Measurements from ENCODE around the gene UST.
A peak's percentile ranks its signal among the peaks of the same experiment; 100 is the strongest.
"Not testable (repeated sequence)": the region's sequence is repeated elsewhere in the genome, so short reads cannot be mapped to it uniquely, and the experiment has no call there.

UST gene

GRCh38 chr6:148737806-148738205 lies 9.0 kb upstream of the UST start:
- DNase-seq, result no peak

- no peak for DNase-seq
These were observed 7.6 kb upstream of the UST start for GRCh38 chr6:148738946-148739821.

- DNase-seq, result no peak
These were observed 7.1 kb upstream of the UST start for GRCh38 chr6:148739822-148740128.

DNA sequence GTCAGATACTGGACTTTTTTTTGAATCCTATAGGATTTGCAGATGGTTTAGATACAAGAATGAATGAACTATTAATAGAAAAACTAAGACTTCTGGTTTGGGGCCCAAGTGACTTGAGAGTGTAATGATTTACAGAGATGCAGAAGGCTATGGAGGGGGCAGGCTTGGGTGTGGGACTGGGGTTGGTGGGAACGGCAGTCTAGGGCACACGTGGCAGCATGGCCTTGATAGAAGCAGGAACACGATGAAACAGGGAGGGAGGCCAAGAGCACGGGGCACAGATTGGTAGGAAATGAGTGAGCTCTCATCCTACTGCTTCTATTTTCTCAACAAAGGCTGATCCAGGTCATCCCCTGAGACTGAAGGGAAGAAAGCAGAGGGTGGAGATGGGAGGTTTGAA lies 3.4 kb upstream of the UST start:
- no peak for DNase-seq

GRCh38 chr6:148745926-148746325 lies 904 bp upstream of the UST start:
- no peak for DNase-seq

- no peak for DNase-seq
These were observed 278 bp downstream of the UST start for GRCh38 chr6:148747145-148747470.

- DNase-seq, result no peak
These were observed 788 bp downstream of the UST start for GRCh38 chr6:148747471-148748165.

DNA sequence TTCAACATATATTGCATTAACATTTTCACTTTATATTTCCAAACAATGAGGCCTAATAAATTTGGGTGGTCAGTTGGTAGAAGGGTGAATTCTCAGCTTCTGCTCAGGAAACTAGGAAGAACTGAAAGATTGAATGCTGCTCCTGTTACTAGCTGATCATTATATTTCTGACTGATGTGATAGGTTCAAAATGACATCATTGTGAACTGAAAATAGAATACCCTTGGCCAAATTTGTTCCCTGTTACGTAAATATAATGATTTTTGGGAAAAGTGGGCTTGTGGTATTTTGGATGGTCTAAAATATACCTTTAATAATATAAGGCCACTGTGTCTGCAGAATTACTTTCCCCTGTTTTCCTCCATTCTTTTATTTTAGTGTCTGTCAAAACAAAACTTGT lies 2.8 kb downstream of the UST start:
- DNase-seq, result no peak

DNA sequence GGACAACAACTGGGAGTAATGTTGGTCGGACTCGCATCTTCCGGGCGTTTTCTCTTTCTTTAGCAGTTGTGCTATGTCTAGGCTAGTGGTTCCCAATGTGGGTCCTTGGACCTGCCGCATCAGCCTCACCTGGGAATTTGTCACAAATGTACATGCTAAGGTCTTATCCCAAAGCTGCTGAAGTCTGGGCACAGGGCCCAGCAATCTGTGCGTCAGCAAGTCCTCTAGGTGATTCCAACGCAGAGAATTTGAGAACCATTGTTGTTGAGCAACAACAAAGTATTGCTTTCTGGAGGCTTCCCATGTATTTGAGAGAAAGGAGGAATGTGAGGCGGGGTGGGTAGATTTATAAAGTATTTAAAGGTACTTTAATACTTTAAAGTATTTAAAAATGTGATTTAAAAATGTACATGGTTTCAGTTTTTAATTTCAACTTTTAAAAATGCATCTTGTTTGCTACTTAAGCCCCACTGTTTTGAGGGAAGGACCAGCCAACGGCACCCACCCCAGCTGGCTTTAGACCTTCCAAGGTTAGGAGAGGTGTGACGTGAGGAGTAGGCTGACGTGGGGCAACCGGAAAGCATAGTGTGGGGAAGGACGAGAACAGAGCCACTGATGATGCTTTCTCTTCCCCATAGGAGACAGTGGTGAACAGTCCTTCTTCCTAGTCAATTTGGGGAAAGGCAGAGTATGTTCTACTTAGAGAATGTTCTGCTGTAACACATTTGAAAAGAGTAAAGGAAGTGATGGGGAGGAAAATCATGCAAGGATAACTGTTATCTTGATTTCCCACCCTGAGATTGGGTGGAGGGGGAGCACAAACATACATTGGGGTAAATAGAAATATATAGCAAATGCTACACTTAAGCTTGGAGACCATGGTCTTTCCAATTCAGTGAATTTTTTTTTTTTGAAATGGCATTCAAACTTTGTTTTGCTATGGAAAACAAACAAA lies 4.3 kb downstream of the UST start:
- DNase-seq, result no peak

GRCh38 chr6:148751793-148752170 lies 5.0 kb downstream of the UST start:
- no peak for DNase-seq

GRCh38 chr6:148755379-148755778 lies 8.5 kb downstream of the UST start:
- not testable (repeated sequence) for DNase-seq

- DNase-seq, result peak in 1 of 2 donors; percentile 40
These were observed 11.2 kb downstream of the UST start for GRCh38 chr6:148757944-148758480.

DNA sequence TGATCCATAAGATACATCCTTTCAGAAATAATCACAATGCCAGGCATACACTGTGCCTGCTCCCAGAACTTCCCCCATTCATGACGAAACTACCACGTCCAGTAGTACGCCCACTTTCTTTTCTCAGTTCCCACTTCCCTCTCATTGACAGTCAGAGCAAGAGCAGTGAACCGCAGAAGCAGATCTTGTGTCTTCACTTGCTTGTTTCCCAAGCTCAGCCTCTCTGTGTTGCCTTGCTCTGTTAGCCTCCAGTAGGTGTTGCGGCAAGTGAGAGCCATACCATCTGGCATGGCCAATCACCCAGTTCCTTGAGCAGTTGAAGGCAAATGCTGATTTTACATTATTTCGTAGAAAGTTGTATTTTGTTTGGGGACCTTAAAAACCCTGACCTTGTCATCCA lies 11.7 kb downstream of the UST start:
- DNase-seq, result peak in 1 of 2 donors; percentile 83

- no peak for DNase-seq
These were observed 13.4 kb downstream of the UST start for GRCh38 chr6:148760258-148760534.

GRCh38 chr6:148760568-148761526 lies 14.0 kb downstream of the UST start:
- no peak for DNase-seq

DNA sequence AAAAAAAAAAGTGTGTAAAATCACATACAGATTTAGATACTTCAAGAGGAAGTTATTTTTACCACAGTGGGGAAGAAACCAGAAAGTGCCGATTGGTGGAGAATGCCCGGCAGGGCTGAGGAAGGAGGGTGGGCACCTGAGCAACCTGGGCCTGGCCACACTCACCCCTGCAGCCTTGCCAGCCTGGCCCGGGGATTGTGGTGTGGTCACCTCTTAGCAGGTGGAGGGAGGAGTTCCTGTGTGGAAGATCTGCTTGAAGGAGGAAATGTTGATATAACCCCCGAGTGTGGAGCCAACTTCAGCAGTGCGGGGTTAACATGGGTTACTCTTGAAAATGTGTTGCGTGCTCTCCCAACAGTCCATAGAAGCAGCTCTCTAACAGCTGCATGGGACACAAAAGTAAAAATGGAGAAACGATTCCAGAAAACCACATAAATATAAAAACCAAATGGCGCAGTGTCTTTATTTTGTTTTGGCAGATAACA lies 14.7 kb downstream of the UST start:
- DNase-seq, result no peak

- DNase-seq, result no peak
These were observed 15.4 kb downstream of the UST start for GRCh38 chr6:148762231-148762630.

DNA sequence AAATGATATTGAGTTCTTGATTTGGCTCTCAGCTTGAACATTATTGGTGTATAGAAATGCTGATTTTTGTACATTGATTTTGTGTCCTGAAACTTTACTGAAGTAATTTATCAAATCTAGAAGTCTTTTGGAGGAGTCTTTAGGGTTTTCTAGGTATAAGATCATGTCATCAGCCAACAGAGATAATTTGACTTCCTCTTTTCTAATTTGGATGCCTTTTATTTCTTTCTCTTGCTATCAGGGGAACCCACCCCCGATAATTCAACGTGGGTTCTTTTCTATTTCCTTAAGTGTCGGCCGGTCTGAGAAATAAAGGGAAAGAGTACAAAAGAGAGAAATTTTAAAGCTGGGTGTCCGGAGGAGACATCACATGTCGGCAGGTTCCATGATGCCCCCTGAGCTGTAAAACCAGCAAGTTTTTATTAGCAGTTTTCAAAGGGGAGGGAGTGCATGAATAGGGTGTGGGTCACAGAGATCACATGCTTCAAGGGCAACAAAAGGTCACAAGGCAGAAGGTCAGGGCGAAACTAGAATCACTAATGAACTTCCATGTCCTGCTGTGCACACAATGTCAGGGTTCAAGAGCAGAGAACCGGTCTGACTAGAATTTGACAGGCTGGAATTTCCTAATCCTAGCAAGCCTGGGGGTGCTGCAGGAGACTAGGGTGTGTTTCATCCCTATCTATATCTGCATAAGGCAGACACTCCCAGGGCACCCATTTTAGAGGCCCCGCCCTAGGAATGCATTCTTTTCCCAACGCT lies 17.6 kb downstream of the UST start:
- peak in 1 of 2 donors; percentile 24 for DNase-seq

DNA sequence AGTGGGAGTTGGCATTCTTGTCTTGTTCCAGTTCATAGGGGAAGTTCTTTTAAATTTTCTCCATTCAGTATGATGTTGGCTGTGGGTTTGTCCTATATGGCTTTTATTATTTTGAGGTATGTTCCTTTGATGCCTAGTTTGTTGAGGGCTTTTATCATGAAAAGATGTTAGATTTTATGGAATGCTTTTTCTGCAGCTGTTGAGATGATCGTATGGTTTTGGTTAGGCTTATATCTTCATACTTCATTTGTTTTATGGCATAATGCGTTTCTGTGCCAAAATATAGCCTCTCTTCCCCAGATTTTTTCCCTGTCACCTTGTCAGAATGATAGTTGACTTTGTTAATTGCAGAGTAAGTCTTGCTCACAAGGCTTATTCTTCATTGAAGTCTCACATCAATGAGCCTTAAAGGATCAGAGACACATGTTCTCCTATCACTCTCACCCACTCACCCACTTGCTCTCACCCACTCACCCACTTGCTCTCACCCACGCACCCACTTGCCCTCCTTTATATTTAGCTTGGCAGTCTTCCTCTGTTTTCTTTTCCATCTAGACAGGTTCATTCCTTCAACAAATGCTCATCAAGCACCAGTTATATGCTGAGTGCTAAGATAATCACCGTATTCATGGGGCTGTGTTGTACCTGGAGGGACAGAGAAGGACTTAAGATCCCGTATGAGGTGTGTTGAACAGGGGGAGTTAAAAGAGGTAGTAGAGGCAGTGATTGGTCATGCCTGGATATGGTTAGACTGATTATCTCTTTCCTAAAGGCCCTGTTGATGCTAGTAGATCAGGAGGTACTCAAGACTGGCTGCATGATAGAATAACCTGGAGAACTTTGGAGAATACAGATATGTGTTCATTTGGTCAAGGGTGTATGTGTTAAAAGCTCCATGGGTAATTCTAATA lies 19.3 kb downstream of the UST start:
- DNase-seq, result no peak

GRCh38 chr6:148768646-148769270 lies 21.9 kb downstream of the UST start:
- no peak for DNase-seq
